GM12878 (cell line): ENCODE measurements around the gene SPHK1. TPM values are rescaled to one million over a fixed set of nuclear protein-coding genes. Genes with fewer than 3 reads are reported as not detected.

Experiments used
- ATAC-seq: fragments of 200-7000 bp; cut with Tn5 transposase; 3 replicates; pipeline ENCODE4 v1.9.1; 2020; ENCODE audit warnings: mild to moderate bottlenecking, moderate library complexity
- BruUV-seq: library from RNA; stranded (reverse); fragments of 400-500 nt; replicated peaks from 2 replicates; lab custom pipeline; 2021; lab: Mats Ljungman, UMichigan
- CTCF ChIA-PET: fragments of 300-600 bp; sonication (Branson Sonifier 250); formaldehyde crosslinking; extraction: SDS; loops from one replicate; lab custom pipeline; 2021; ENCODE audit warnings: inconsistent platforms; lab: Yijun Ruan, JAX
- POLR2A ChIA-PET: fragments of 350-600 bp; formaldehyde crosslinking; extraction: SDS; loops from one replicate; lab custom pipeline; 2021; ENCODE audit warnings: inconsistent platforms; lab: Charles Lee
- RAD21 ChIA-PET: fragments of 300-600 bp; sonication (Branson Sonifier 250); formaldehyde crosslinking; loops from one replicate; lab custom pipeline; 2023; ENCODE audit warnings: antibody characterized with exemption; ENCODE audit not compliant: unreplicated experiment; lab: Charles Lee
- SMC1A ChIA-PET: fragments of 300-600 bp; sonication (Branson Sonifier 250); formaldehyde crosslinking; loops from one replicate; lab custom pipeline; 2023; ENCODE audit not compliant: unreplicated experiment, uncharacterized antibody; lab: Charles Lee
- DNase-seq: peaks from one replicate; pipeline ENCODE4 v3.0.0-alpha.2; 2011; ENCODE audit warnings: low read depth, low spot score
- FAIRE-seq: peaks from 3 replicates; lab custom pipeline; 2011; peaks lifted over from hg19 to GRCh38; lab: Jason Lieb, UNC
- H2AFZ ChIP-seq: 2 replicates; pipeline ENCODE4 v1.6.0; 2011; ENCODE audit warnings: low read depth, low read length, control low read depth; ENCODE audit not compliant: control insufficient read depth
- H3K27ac ChIP-seq: 2 replicates; pipeline ENCODE4 v1.5.1; 2011; ENCODE audit warnings: control low read depth; ENCODE audit not compliant: control insufficient read depth, insufficient read depth
- H3K27me3 ChIP-seq, 2 experiments: replicated peaks in 1 of 2; 2 replicates each; pipeline versions ENCODE4 v1.6.0 to v1.6.1; 2011; ENCODE audit warnings: low read length in 1 of 2; ENCODE audit not compliant: control insufficient read depth in 2 of 2, insufficient read depth in 2 of 2
- H3K36me3 ChIP-seq, 2 experiments: 2 replicates each; pipeline ENCODE4 v1.5.1; 2011; ENCODE audit warnings: low read length in 1 of 2; ENCODE audit not compliant: control insufficient read depth in 2 of 2, insufficient read depth in 2 of 2
- H3K4me1 ChIP-seq: 2 replicates; pipeline ENCODE4 v1.6.1; 2011; ENCODE audit warnings: mild to moderate bottlenecking, low read length, moderate library complexity, mixed read lengths; ENCODE audit not compliant: control insufficient read depth, insufficient read depth
- H3K4me2 ChIP-seq: 2 replicates; pipeline ENCODE4 v1.6.0; 2011; ENCODE audit warnings: control low read depth; ENCODE audit not compliant: control insufficient read depth, insufficient read depth
- H3K4me3 ChIP-seq: fragments of 200-600 bp; sonication (generic); 2 replicates; pipeline ENCODE4 v1.5.1; 2016
- H3K79me2 ChIP-seq: 2 replicates; pipeline ENCODE4 v1.6.0; 2011; ENCODE audit warnings: low read length; ENCODE audit not compliant: control insufficient read depth, insufficient read depth
- H3K9ac ChIP-seq: 2 replicates; pipeline ENCODE4 v1.8.0; 2011; ENCODE audit warnings: low read length, control low read depth, mixed read lengths; ENCODE audit not compliant: control insufficient read depth, insufficient read depth
- H3K9me3 ChIP-seq: replicated peaks from 3 replicates; pipeline ENCODE4 v1.5.1; 2011; ENCODE audit warnings: mild to moderate bottlenecking, low read length; ENCODE audit not compliant: control insufficient read depth, insufficient read depth
- H4K20me1 ChIP-seq: 2 replicates; pipeline ENCODE4 v1.6.0; 2011; ENCODE audit not compliant: control insufficient read depth, insufficient read depth
- CBFB ChIP-seq: IDR thresholded peaks from 2 replicates; pipeline ENCODE4 v1.6.1; 2016; ENCODE audit warnings: antibody characterized with exemption, low read depth
- CHD4 ChIP-seq: fragments of 200-600 bp; sonication (generic); IDR thresholded peaks from 2 replicates; pipeline ENCODE4 v1.6.1; 2016; ENCODE audit warnings: mild to moderate bottlenecking
- JUNB ChIP-seq: IDR thresholded peaks from 2 replicates; pipeline ENCODE4 v1.6.1; 2016; ENCODE audit warnings: antibody characterized with exemption, mild to moderate bottlenecking
- NFYA ChIP-seq: IDR thresholded peaks from 2 replicates; pipeline ENCODE4 v1.6.1; 2011; ENCODE audit warnings: low read depth, mild to moderate bottlenecking, low read length, improper control_type of control experiment, borderline replicate concordance
- NKRF ChIP-seq: fragments of 450-650 bp; conservative IDR thresholded peaks from 2 replicates; pipeline ENCODE4 v1.6.1; 2017; ENCODE audit warnings: mild to moderate bottlenecking, moderate library complexity
- PAX5 ChIP-seq: IDR thresholded peaks from 2 replicates; pipeline ENCODE4 v1.6.1; 2011; ENCODE audit warnings: low read depth, low read length, borderline replicate concordance
- SREBF1 ChIP-seq: IDR thresholded peaks from 2 replicates; pipeline ENCODE4 v1.6.1; 2012; ENCODE audit warnings: mild to moderate bottlenecking, low read length
- SREBF2 ChIP-seq: IDR thresholded peaks from 2 replicates; pipeline ENCODE4 v1.6.1; 2012; ENCODE audit warnings: mild to moderate bottlenecking, low read length
- TAF1 ChIP-seq: IDR thresholded peaks from 2 replicates; pipeline ENCODE4 v1.6.1; 2011; ENCODE audit warnings: mild to moderate bottlenecking, low read depth, low read length, borderline replicate concordance
- TCF3 ChIP-seq: IDR thresholded peaks from 2 replicates; pipeline ENCODE4 v1.6.1; 2012; ENCODE audit warnings: low read depth, mild to moderate bottlenecking, low read length, borderline replicate concordance; ENCODE audit not compliant: insufficient read depth
- ZBED1 ChIP-seq: IDR thresholded peaks from 2 replicates; pipeline ENCODE4 v1.6.1; 2016; ENCODE audit warnings: borderline replicate concordance
- WGBS: methylation state at CpG from one replicate; pipeline ENCODE4 v1.1.6; 2016; ENCODE audit warnings: low lambda C conversion rate; ENCODE audit not compliant: insufficient replicate concordance, insufficient coverage; ENCODE audit errors: missing lambda C conversion rate; 5-methylcytosine and 5-hydroxymethylcytosine counted together
- in situ Hi-C: fragments of 300-500 bp; cut with MboI; formaldehyde crosslinking; loops from 9 replicates; pipeline ENCODE4 v1.14.3; 2018; ENCODE audit warnings: mixed read lengths
- intact Hi-C: fragments of 100-400 bp; cut with micrococcal nuclease; formaldehyde crosslinking; loops from one replicate; pipeline ENCODE4 v1.14.2; 2022; ENCODE audit not compliant: unreplicated experiment
- polyA plus RNA-seq, 11 experiments: library from polyadenylated mRNA; depleted of rRNA in 4 of 11; unstranded in 6 of 11; stranded (reverse) in 5 of 11; fragments of >200 nt; fragmentation: Nextera tagmentation in 4 of 11; fragmentation: Illumina TruSeq in 1 of 11; extraction: Ambion mirVana in 4 of 11; extraction: Trizol in 1 of 11; gene quantifications; 1 replicate in 1 of 11; 2 replicates in 10 of 11; pipeline versions ENCODE4 v1.2.1 to v1.2.3, GENCODE V29; 2011 to 2016; ENCODE audit warnings: inconsistent platforms in 2 of 11, missing spikeins in 2 of 11, low read depth in 1 of 11
- total RNA-seq, 4 experiments: library from RNA; depleted of rRNA in 3 of 4; stranded (reverse); fragments of >200 nt in 3 of 4; fragmentation: Illumina TruSeq in 1 of 4; extraction: Trizol in 1 of 4; gene quantifications; 2 replicates each; pipeline versions ENCODE4 v1.2.1 to v1.2.3, GENCODE V29; 2013 to 2021
- TF ChIP-seq, protein P1 (sequence below): fragments of 150-350 bp; IDR thresholded peaks from 2 replicates; pipeline ENCODE4 v1.6.1; 2016; ENCODE audit warnings: low read depth, low read length

SPHK1 gene
- total and polyA plus RNA-seq, 10 of the 15 experiments (the other 5 are each of a cell fraction or from before 2014, with no cell fraction given) = 0.09 to 1.1 (median 0.36) TPM; not detected in 2

GRCh38 chr17:76336756-76337412 lies 47.5 kb upstream of the SPHK1 start:
- ChIA-PET RAD21 (no interaction called here), POLR2A (interaction anchor here (0.5 to 2.0 kb wide), 4 partner anchors 17 to 215 kb away, joined by 3 to 5 read pairs (median 3); partner anchors contain the start of gene PRPSAP1), SMC1A (interaction anchor here (1.9 to 2.1 kb wide), 2 partner anchors 16 to 61 kb away, joined by 4 to 5 read pairs; partner anchors contain the start of gene PRPSAP1), CTCF (interaction anchor here (1.0 kb wide), 1 partner anchor 61 kb away, joined by 3 read pairs; no protein-coding TSS in a partner anchor)
- no peaks in the 10 kb centered on the region for H4K20me1 ChIP-seq
- no peak overlapping the region for H2AFZ ChIP-seq
- no peaks in the 10 kb centered on the region for H3K9me3 ChIP-seq
- in situ Hi-C loops (no loop called here), intact Hi-C loops (no loop called here)
- ATAC-seq (no peak), DNase-seq (no peak), FAIRE-seq (no peak)
- peaks cover 0 to 3% of the 10 kb centered on the region in 2 experiments; a peak in 1 of 4 replicates for H3K36me3 ChIP-seq
- no TSS peak for BruUV-seq
- TF ChIP-seq TCF3 (no peak), SREBF2 (no peak), JUNB (no peak), NKRF (no peak), CBFB (no peak), PAX5 (no peak), CHD4 (no peak), TAF1 (no peak), ZBED1 (no peak), NFYA (no peak), SREBF1 (no peak)
- TF ChIP-seq, protein P1, sequence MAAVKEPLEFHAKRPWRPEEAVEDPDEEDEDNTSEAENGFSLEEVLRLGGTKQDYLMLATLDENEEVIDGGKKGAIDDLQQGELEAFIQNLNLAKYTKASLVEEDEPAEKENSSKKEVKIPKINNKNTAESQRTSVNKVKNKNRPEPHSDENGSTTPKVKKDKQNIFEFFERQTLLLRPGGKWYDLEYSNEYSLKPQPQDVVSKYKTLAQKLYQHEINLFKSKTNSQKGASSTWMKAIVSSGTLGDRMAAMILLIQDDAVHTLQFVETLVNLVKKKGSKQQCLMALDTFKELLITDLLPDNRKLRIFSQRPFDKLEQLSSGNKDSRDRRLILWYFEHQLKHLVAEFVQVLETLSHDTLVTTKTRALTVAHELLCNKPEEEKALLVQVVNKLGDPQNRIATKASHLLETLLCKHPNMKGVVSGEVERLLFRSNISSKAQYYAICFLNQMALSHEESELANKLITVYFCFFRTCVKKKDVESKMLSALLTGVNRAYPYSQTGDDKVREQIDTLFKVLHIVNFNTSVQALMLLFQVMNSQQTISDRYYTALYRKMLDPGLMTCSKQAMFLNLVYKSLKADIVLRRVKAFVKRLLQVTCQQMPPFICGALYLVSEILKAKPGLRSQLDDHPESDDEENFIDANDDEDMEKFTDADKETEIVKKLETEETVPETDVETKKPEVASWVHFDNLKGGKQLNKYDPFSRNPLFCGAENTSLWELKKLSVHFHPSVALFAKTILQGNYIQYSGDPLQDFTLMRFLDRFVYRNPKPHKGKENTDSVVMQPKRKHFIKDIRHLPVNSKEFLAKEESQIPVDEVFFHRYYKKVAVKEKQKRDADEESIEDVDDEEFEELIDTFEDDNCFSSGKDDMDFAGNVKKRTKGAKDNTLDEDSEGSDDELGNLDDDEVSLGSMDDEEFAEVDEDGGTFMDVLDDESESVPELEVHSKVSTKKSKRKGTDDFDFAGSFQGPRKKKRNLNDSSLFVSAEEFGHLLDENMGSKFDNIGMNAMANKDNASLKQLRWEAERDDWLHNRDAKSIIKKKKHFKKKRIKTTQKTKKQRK = no peak
- H3K9ac ChIP-seq = no peak overlapping the region
- H3K79me2 ChIP-seq = no peaks in the 10 kb centered on the region
- H3K27ac ChIP-seq = no peak overlapping the region
- no peaks in the 10 kb centered on the region for H3K4me1 ChIP-seq
- H3K27me3 ChIP-seq = no peaks in the 10 kb centered on the region
- H3K4me3 ChIP-seq = no peak overlapping the region
- H3K4me2 ChIP-seq = no peak overlapping the region
- WGBS = 99% methylated on average over 7 of the region's 7 CpGs
